ENCODE data around the gene WNT4.

GRCh38 chr1:22112554-22112953 is 30.3 kb downstream of the WNT4 start:
- TF ChIP-seq CTCF (IDR thresholded peaks at IDR 0.05; ENCODE audit: low read depth, low read length) (no peak), EZH2phosphoT487 (IDR thresholded peaks at IDR 0.05; ENCODE audit: low read depth) (no peak)
